ENCODE data around the gene CLEC2A. TPM values are rescaled to one million over a fixed set of nuclear protein-coding genes. Genes with fewer than 3 reads are reported as not detected.
A peak's percentile ranks its signal among the peaks of the same experiment; 100 is the strongest.

The CLEC2A gene
- total RNA-seq, 1 donor = not detected

- DNase-seq (ENCODE audit: insufficient read length, low spot score, missing footprints) = no peak
- Histone ChIP-seq H4K20me1 (ENCODE audit: insufficient read depth, low read length) (no peaks in the 10 kb centered on the region), H3K4me1 (ENCODE audit: insufficient read depth, low read length) (no peaks in the 10 kb centered on the region), H3K4me2 (ENCODE audit: insufficient read depth, low read length) (no peak overlapping the region), H3K4me3 (ENCODE audit: insufficient read depth, low read length) (no peak overlapping the region), H3K27me3 (ENCODE audit: insufficient read depth, low read length) (no peaks in the 10 kb centered on the region), H3K27ac (ENCODE audit: low read depth, low read length) (no peak overlapping the region), H2AFZ (ENCODE audit: low read length) (no peak overlapping the region), H3K9me3 (ENCODE audit: low read depth, low read length) (no peaks in the 10 kb centered on the region), H3K79me2 (ENCODE audit: insufficient read depth, low read length) (no peaks in the 10 kb centered on the region), H3K36me3 (ENCODE audit: insufficient read depth, low read length) (no peaks in the 10 kb centered on the region)
- no peak for TF ChIP-seq CTCF (IDR thresholded peaks at IDR 0.05; ENCODE audit: extremely low read depth, low read depth, low read length)
These were observed 15.5 kb upstream of the CLEC2A start for GRCh38 chr12:9947674-9948073.

DNA sequence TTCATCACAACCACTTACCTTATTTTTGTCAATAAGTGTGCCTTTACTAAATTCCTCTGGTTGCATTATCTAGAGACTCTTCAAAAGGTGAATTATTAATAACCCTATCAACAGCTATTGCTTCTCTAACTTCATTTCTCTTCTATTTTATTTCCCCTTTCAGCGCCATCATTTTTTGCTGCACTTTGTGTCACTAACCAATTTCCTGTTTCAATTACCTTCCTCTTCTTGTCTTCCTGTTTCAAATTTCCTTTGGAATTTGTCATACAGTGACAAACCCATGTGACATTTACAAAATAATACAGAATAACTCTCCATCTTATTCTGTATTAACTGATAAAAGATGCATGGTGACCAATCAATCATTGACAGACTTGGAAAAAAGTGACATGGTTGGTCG lies 12.2 kb upstream of the CLEC2A start:
- TF ChIP-seq CTCF (IDR thresholded peaks at IDR 0.05; ENCODE audit: extremely low read depth, low read depth, low read length) = no peak
- no peak overlapping the region for H3K27ac ChIP-seq (ENCODE audit: low read depth, low read length)
- H4K20me1 ChIP-seq (ENCODE audit: insufficient read depth, low read length) = no peaks in the 10 kb centered on the region
- no peaks in the 10 kb centered on the region for H3K27me3 ChIP-seq (ENCODE audit: insufficient read depth, low read length)
- H3K4me3 ChIP-seq (ENCODE audit: insufficient read depth, low read length) = no peak overlapping the region
- DNase-seq (ENCODE audit: insufficient read length, low spot score, missing footprints) = no peak
- no peaks in the 10 kb centered on the region for H3K4me1 ChIP-seq (ENCODE audit: insufficient read depth, low read length)
- H2AFZ ChIP-seq (ENCODE audit: low read length) = no peak overlapping the region
- H3K79me2 ChIP-seq (ENCODE audit: insufficient read depth, low read length) = no peaks in the 10 kb centered on the region
- H3K9me3 ChIP-seq (ENCODE audit: low read depth, low read length) = no peaks in the 10 kb centered on the region
- H3K4me2 ChIP-seq (ENCODE audit: insufficient read depth, low read length) = no peak overlapping the region
- H3K36me3 ChIP-seq (ENCODE audit: insufficient read depth, low read length) = no peaks in the 10 kb centered on the region

DNA sequence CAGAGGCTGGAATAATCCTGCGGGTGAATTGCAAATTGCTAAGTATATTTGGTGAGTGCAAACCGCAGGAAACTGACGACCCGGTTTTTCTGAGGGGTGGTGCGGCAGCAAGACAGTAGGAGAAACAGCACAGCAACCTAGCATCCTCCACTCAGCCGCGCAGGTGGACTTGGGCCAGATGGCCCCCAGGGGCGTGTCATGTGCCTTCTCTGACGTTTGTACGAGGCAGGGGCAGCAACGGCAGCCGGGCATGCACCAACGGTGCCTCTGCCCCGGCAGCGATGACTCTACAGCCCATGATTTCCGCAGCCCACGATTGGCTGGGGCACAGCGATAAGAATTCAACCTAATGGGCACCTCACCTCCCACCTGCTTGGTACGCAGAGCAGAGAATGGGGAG lies 11.1 kb upstream of the CLEC2A start:
- no peak overlapping the region for H3K4me3 ChIP-seq (ENCODE audit: insufficient read depth, low read length)
- no peak for TF ChIP-seq CTCF (IDR thresholded peaks at IDR 0.05; ENCODE audit: extremely low read depth, low read depth, low read length)
- no peak overlapping the region for H3K27ac ChIP-seq (ENCODE audit: low read depth, low read length)
- H2AFZ ChIP-seq (ENCODE audit: low read length) = no peak overlapping the region
- H3K9me3 ChIP-seq (ENCODE audit: low read depth, low read length) = no peaks in the 10 kb centered on the region
- H3K4me1 ChIP-seq (ENCODE audit: insufficient read depth, low read length) = no peaks in the 10 kb centered on the region
- H3K4me2 ChIP-seq (ENCODE audit: insufficient read depth, low read length) = no peak overlapping the region
- H3K27me3 ChIP-seq (ENCODE audit: insufficient read depth, low read length) = no peaks in the 10 kb centered on the region
- H3K79me2 ChIP-seq (ENCODE audit: insufficient read depth, low read length) = no peaks in the 10 kb centered on the region
- no peaks in the 10 kb centered on the region for H3K36me3 ChIP-seq (ENCODE audit: insufficient read depth, low read length)
- no peaks in the 10 kb centered on the region for H4K20me1 ChIP-seq (ENCODE audit: insufficient read depth, low read length)
- DNase-seq (ENCODE audit: insufficient read length, low spot score, missing footprints) = no peak

GRCh38 chr12:9941838-9942237 lies 9.7 kb upstream of the CLEC2A start:
- DNase-seq (ENCODE audit: insufficient read length, low spot score, missing footprints) = peak; percentile 59
- Histone ChIP-seq H2AFZ (ENCODE audit: low read length) (no peak overlapping the region), H3K79me2 (ENCODE audit: insufficient read depth, low read length) (no peaks in the 10 kb centered on the region), H4K20me1 (ENCODE audit: insufficient read depth, low read length) (no peaks in the 10 kb centered on the region), H3K36me3 (ENCODE audit: insufficient read depth, low read length) (no peaks in the 10 kb centered on the region), H3K4me3 (ENCODE audit: insufficient read depth, low read length) (no peak overlapping the region), H3K4me1 (ENCODE audit: insufficient read depth, low read length) (no peaks in the 10 kb centered on the region), H3K4me2 (ENCODE audit: insufficient read depth, low read length) (no peak overlapping the region), H3K9me3 (ENCODE audit: low read depth, low read length) (no peaks in the 10 kb centered on the region), H3K27me3 (ENCODE audit: insufficient read depth, low read length) (no peaks in the 10 kb centered on the region), H3K27ac (ENCODE audit: low read depth, low read length) (no peak overlapping the region)
- no peak for TF ChIP-seq CTCF (IDR thresholded peaks at IDR 0.05; ENCODE audit: extremely low read depth, low read depth, low read length)
